Keratinocyte (primary cell): ENCODE results near the gene CUX1.

Experiments
- CTCF ChIP-seq, 3 experiments: IDR thresholded peaks in 1 of 3; conservative IDR thresholded peaks in 1 of 3; optimal IDR thresholded peaks in 1 of 3; 2 replicates in 2 of 3; 3 replicates in 1 of 3; pipeline versions ENCODE3 to v1.5.1; 2011; ENCODE audit warnings: low read length in 3 of 3, mild to moderate bottlenecking in 3 of 3, moderate library complexity in 2 of 3, control low read depth in 1 of 3, inconsistent platforms in 1 of 3; ENCODE audit not compliant: insufficient read depth in 2 of 3; ENCODE audit errors: extremely low read depth in 1 of 3
- EZH2 ChIP-seq: IDR thresholded peaks from one replicate; pipeline ENCODE4 v1.6.1; 2012; ENCODE audit warnings: inconsistent platforms, mild to moderate bottlenecking, low read length, moderate library complexity

- TF ChIP-seq CTCF (optimal IDR thresholded peaks at IDR 0.05 in 1 of 3, IDR thresholded peaks at IDR 0.05 in 1 of 3, conservative IDR thresholded peaks at IDR 0.05 in 1 of 3; ENCODE audit: extremely low read depth in 1 of 3, insufficient read depth in 2 of 3, low read length in 3 of 3) (no peak), EZH2 (no peak)
Measured at GRCh38 chr7:101866328-101866727, 48.9 kb downstream of the CUX1 start.
